Gastrocnemius medialis (tissue), 4 donors: ENCODE measurements around the gene ZNF664.

Source experiments
- POLR2A ChIP-seq, 2 donors: fragments of 450-650 bp; IDR thresholded peaks; one replicate each; pipeline ENCODE4 v1.6.1; 2017; ENCODE audit warnings: antibody characterized with exemption in 2 of 2, mild to moderate bottlenecking in 2 of 2, moderate library complexity in 2 of 2
- TF ChIP-seq, protein P1 (sequence below), 5 experiments: fragments of 450-650 bp in 3 of 5; fragments of 200-600 bp in 2 of 5; sonication (generic) in 2 of 5; IDR thresholded peaks in 4 of 5; conservative IDR thresholded peaks in 1 of 5; 1 replicate in 4 of 5; 2 replicates in 1 of 5; pipeline ENCODE4 v1.5.1; 2016 to 2019; ENCODE audit warnings: antibody characterized with exemption in 5 of 5, mild to moderate bottlenecking in 3 of 5, moderate library complexity in 3 of 5

- TF ChIP-seq POLR2A (IDR thresholded peaks at IDR 0.05), result no peak
- TF ChIP-seq, protein P1, sequence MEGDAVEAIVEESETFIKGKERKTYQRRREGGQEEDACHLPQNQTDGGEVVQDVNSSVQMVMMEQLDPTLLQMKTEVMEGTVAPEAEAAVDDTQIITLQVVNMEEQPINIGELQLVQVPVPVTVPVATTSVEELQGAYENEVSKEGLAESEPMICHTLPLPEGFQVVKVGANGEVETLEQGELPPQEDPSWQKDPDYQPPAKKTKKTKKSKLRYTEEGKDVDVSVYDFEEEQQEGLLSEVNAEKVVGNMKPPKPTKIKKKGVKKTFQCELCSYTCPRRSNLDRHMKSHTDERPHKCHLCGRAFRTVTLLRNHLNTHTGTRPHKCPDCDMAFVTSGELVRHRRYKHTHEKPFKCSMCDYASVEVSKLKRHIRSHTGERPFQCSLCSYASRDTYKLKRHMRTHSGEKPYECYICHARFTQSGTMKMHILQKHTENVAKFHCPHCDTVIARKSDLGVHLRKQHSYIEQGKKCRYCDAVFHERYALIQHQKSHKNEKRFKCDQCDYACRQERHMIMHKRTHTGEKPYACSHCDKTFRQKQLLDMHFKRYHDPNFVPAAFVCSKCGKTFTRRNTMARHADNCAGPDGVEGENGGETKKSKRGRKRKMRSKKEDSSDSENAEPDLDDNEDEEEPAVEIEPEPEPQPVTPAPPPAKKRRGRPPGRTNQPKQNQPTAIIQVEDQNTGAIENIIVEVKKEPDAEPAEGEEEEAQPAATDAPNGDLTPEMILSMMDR (IDR thresholded peaks at IDR 0.05 in 4 of 5, conservative IDR thresholded peaks at IDR 0.05 in 1 of 5), result no peak
Measured at GRCh38 chr12:123941624-123942237, 31.3 kb upstream of the ZNF664 start.
